GM18867 (cell line): ENCODE data around the gene SULT2A1.
"Not testable (repeated sequence)": the region's sequence is repeated elsewhere in the genome, so short reads cannot be mapped to it uniquely, and the experiment has no call there.

Experiments used
- ATAC-seq: cut with Tn5 transposase; IDR thresholded peaks from one replicate; pipeline ENCODE4 v1.9.1; 2021; ENCODE audit warnings: mild to moderate bottlenecking, moderate library complexity; ENCODE audit not compliant: unreplicated experiment

SULT2A1 gene

GRCh38 chr19:47886010-47886559 lies at the start of gene SULT2A1:
Gene SULT2A1, minus strand, starts transcription at chr19:47886315. Its CDS starts 58 bp downstream, at chr19:47886257.
- ATAC-seq = no peak

- ATAC-seq = not testable (repeated sequence)
Measured at GRCh38 chr19:47928581-47928980, 42.5 kb upstream of the SULT2A1 start.

DNA sequence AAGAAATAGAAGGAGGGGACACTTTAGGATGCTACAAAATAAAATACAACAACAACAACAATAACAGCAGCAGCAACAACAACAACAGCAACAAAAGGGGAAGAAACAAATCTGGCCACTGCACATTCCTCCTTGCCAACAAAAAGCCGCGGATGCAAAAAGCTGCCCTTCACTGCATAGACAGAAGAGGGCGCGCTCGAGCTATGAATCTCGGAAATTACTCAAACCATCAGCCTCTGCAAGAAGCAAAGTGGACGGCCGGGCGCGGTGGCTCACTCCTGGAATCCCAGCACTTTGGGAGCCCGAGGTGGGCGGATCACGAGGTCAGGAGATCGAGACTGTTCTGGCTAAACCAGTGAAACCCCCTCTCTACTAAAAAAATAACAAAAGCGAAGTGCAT lies 34.0 kb upstream of the SULT2A1 start:
- ATAC-seq = not testable (repeated sequence)

- ATAC-seq = not testable (repeated sequence)
Measured at GRCh38 chr19:47910191-47910590, 24.1 kb upstream of the SULT2A1 start.

DNA sequence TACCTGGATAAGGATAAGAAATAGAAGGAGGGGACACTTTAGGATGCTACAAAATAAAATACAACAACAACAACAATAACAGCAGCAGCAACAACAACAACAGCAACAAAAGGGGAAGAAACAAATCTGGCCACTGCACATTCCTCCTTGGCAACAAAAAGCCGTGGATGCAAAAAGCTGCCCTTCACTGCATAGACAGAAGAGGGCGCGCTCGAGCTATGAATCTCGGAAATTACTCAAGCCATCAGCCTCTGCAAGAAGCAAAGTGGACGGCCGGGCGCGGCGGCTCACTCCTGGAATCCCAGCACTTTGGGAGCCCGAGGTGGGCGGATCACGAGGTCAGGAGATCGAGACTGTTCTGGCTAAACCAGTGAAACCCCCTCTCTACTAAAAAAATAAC lies 23.2 kb upstream of the SULT2A1 start:
- not testable (repeated sequence) for ATAC-seq

GRCh38 chr19:47901370-47901769 lies 15.3 kb upstream of the SULT2A1 start:
- no peak for ATAC-seq

DNA sequence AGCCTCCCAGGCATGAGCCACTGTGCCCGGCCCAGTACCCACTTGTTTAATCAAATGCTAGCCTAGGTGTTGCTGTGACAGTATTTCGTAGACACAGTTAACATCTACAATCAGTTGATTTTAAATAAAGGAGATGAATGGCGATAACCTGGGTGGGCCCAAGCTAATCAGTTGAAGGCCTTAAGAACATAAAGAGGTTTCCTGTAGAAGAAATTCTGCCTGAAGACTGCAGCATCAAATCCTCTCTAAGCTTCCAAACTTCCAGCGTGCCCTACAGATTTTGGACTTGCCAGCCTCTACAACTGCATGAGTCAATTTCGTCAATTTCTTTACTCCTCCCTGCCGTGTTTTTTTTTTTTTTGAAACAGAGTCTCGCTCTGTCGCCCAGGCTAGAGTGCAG lies 13.2 kb upstream of the SULT2A1 start:
- no peak for ATAC-seq

DNA sequence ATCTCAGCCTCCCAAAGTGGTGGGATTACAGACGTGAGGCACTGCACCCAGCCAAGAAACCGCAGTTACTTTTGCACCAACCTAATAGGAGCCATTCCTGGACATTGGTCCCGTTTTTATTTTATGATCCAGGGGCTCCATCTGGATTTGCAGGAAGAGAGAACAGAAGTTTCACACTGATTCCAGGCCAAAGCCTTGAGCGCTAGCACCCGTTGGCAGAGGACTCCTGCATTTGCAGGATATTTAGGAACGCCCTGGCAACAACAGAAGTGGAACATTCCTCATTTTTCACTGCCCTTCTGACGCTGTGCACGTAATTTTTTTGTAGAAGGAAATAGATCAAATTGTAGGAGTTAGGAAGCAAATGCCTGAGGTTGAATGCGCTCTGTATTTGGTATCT lies 11.7 kb upstream of the SULT2A1 start:
- ATAC-seq = no peak

DNA sequence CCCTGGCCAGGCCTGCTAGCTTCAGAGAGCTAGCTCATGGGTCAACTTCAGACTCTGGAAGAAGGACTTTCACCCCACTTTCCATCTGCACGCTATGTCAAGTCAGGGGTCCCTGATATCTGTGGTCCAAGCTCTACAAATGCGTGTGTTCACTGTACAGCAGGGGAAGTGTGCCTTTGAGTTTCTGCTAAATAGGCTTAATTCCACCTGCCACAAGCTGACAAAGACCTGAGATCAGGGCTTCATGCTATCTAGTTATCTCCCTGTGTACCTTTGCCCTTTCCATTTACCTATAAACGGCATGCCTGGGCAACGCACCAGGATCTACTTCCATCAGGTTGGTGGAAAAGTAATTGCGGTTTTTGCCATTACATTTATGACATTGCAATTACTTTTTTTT lies 10.7 kb upstream of the SULT2A1 start:
- ATAC-seq = no peak

GRCh38 chr19:47896019-47896418 lies 9.9 kb upstream of the SULT2A1 start:
- ATAC-seq = no peak

DNA sequence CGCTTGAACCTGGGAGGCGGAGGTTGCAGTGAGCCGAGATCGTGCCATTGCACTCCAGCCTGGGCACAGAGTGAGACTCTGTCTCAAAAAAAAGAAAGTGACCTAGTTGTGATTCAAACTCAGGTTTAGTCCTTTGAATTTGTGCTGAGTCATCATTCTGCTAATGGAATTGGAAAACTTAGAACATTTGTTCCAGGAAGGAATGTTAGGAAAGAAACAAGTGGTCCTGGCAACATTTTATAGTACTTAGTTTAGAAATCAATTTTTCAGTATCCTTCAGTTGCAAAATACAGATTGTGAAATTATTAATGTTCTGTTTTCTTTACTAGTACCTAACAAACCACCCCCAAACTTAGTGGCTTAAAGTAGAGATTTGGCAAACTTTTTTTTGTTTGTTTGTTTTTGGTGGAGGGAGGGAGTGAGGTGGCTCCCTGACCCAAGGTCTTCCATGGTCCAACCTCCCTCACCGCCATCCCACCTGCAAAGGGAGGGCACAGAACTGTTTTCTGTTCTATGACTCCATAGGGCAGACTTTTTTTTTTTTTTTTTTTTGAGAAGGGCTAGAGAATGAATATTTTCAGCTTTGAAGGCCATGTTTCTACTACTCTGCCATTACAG lies 9.2 kb upstream of the SULT2A1 start:
- ATAC-seq = no peak

- ATAC-seq = no peak
Measured at GRCh38 chr19:47891923-47892666, 6.0 kb upstream of the SULT2A1 start.

- no peak for ATAC-seq
Measured at GRCh38 chr19:47891622-47891922, 5.5 kb upstream of the SULT2A1 start.

DNA sequence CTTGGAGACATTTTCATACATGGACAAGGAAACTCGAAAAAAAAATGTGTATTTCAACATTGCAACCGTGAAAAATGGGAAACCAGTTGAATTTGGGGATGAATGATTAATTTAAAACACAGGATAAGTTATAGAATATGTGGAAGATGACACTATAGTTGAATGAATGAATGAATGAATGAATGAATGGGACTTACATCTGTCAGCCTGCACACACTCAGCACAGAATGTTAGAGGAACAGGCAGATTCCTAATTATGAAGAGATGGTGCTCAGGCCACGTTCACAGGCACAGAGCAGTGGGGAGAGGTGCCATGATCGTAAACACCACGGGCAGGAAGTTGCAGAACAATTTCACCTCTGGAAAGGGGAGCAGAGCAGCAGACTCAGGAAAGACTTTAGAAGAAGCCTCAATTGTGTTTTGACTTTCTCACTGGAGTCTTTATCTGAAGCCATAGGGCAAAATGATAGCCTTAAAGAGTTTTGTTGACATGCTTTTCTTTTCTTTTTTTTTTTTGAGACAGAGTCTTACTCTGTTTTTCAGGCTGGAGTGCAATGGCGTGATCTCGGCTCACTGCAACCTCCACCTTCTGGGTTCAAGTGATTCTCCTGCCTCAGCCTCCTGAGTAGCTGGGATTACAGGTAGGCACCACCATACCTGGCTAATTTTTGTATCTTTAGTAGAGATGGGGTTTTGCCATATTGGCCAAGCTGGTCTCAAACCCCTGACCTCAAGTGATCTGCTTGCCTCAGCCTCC lies 4.9 kb upstream of the SULT2A1 start:
- no peak for ATAC-seq

DNA sequence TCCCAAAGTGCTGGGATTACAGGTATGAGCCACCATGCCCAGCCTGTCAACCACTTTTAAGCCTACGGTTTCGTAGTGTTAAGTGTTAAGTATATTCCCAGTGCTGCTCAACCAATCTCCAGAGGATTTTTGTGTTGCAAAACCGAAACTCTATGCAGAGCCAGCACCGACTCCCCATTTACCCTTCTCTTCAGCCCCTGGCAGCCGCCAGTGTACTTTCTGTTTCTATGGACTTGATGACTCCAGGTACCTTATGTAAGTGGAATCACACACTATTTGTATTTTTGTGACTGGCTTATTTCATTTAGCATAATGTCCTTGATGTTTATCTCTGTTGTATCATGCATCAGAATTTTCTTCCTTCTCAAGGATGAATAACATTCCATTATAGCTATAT lies 1.1 kb downstream of the SULT2A1 start:
- no peak for ATAC-seq

- no peak for ATAC-seq
Measured at GRCh38 chr19:47882890-47883289, 3.2 kb downstream of the SULT2A1 start.

GRCh38 chr19:47881757-47882156 lies 4.4 kb downstream of the SULT2A1 start:
- no peak for ATAC-seq

GRCh38 chr19:47879385-47879784 lies 6.7 kb downstream of the SULT2A1 start:
- ATAC-seq = not testable (repeated sequence)

DNA sequence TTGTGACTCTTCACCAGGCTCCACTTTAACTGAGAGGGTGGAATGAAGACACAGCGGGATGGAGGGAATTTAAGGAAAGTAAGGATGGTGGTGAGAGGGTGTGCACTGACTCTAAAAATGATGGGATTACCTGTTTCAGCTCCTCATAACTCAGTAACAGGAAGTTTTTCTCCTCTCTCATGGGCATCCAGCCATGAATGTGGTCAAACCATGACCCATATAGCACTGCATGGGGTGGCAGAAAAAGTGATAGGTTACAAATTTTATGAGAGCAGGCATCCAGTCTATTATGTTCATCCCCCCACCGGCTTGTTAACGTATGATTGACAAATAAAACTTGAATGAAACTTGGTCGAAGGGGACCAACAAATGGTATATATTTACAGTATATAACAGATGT lies 7.2 kb downstream of the SULT2A1 start:
- no peak for ATAC-seq

DNA sequence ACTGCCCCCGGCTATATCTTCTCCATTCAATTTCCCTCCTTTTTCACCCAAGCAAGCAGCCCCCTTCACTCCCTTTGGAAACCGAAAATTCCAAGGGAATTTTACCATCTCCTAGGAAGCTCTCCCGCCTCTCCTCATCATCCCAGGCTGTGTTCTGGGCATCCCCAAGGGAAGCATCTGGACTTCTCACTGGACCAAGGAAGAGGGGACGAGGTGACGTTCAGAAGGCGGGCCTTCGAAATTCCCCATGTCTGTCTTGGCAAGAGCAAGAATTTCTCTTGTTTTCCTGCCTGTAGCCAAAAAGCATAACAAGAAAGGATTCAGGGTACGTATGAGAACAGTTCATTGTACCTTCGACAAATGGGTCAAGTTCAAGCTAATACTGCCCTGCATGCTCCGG lies 20.9 kb downstream of the SULT2A1 start:
- ATAC-seq = no peak

DNA sequence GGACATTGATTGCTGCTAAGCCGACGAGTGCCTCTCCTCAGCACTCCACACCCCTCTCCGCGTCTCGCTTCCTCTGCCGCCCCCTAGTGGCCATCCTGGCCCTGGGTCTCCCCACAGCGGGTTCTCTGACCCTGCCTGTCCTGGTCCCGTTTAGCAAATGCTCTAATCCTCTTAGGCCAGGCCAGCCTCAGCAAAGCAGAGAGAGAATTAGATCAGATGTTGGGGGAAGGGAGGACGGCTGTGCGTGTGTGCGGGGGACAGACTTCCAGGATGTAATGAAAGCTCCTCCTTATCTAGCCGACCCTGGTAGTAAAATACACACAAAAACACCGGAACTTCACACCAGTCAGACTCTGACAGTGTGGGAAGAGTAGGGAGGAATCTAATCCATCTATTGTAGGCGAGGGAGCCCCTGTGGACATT lies 22.6 kb downstream of the SULT2A1 start:
- peak; percentile 47 for ATAC-seq

GRCh38 chr19:47861630-47862029 lies 24.5 kb downstream of the SULT2A1 start:
- no peak for ATAC-seq
